NB4 (cell line): ENCODE data around the gene SH3PXD2B.

Source experiments
- DNase-seq: peaks from one replicate; pipeline ENCODE4 v3.0.0; 2010; ENCODE audit warnings: low read depth
- H3K4me3 ChIP-seq: one replicate; pipeline ENCODE4 v1.5.1; 2011; ENCODE audit warnings: mild to moderate bottlenecking, low read depth, low read length, moderate library complexity
- MYC ChIP-seq: IDR thresholded peaks from 2 replicates; pipeline ENCODE4 v1.6.1; 2011; ENCODE audit warnings: low read depth, low read length
- POLR2A ChIP-seq: IDR thresholded peaks from 2 replicates; pipeline ENCODE4 v1.6.1; 2011; ENCODE audit warnings: mild to moderate bottlenecking; ENCODE audit not compliant: insufficient read length; ENCODE audit errors: extremely low read depth
- TF ChIP-seq, protein P1 (sequence below): IDR thresholded peaks from one replicate; pipeline ENCODE4 v1.5.1; 2012; ENCODE audit warnings: low read depth, low read length
- TF ChIP-seq, protein P2 (sequence below): IDR thresholded peaks from 2 replicates; pipeline ENCODE4 v1.6.1; 2011; ENCODE audit warnings: low read depth, low read length

The SH3PXD2B gene

GRCh38 chr5:172439785-172440477, 14.4 kb downstream of the SH3PXD2B start:
- no peak overlapping the region for H3K4me3 ChIP-seq
- no peak for DNase-seq
- TF ChIP-seq, protein P1, sequence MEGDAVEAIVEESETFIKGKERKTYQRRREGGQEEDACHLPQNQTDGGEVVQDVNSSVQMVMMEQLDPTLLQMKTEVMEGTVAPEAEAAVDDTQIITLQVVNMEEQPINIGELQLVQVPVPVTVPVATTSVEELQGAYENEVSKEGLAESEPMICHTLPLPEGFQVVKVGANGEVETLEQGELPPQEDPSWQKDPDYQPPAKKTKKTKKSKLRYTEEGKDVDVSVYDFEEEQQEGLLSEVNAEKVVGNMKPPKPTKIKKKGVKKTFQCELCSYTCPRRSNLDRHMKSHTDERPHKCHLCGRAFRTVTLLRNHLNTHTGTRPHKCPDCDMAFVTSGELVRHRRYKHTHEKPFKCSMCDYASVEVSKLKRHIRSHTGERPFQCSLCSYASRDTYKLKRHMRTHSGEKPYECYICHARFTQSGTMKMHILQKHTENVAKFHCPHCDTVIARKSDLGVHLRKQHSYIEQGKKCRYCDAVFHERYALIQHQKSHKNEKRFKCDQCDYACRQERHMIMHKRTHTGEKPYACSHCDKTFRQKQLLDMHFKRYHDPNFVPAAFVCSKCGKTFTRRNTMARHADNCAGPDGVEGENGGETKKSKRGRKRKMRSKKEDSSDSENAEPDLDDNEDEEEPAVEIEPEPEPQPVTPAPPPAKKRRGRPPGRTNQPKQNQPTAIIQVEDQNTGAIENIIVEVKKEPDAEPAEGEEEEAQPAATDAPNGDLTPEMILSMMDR, result no peak
- TF ChIP-seq POLR2A (no peak), MYC (no peak)
- TF ChIP-seq, protein P2, sequence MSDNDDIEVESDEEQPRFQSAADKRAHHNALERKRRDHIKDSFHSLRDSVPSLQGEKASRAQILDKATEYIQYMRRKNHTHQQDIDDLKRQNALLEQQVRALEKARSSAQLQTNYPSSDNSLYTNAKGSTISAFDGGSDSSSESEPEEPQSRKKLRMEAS, result no peak

GRCh38 chr5:172438319-172438668, 16.0 kb downstream of the SH3PXD2B start:
- TF ChIP-seq MYC (no peak), POLR2A (no peak)
- TF ChIP-seq, protein P1, result no peak
- TF ChIP-seq, protein P2, result no peak
- H3K4me3 ChIP-seq, result no peak overlapping the region
- peak; percentile 25 for DNase-seq

GRCh38 chr5:172437445-172438318, 16.6 kb downstream of the SH3PXD2B start:
- no peak for TF ChIP-seq MYC
- TF ChIP-seq, protein P1, result no peak
- TF ChIP-seq POLR2A, result no peak
- TF ChIP-seq, protein P2, result no peak
- no peak overlapping the region for H3K4me3 ChIP-seq
- peak; percentile 43 for DNase-seq

GRCh38 chr5:172436879-172437369, 17.4 kb downstream of the SH3PXD2B start:
- no peak overlapping the region for H3K4me3 ChIP-seq
- no peak for TF ChIP-seq POLR2A
- TF ChIP-seq MYC, result no peak
- TF ChIP-seq, protein P1, result no peak
- TF ChIP-seq, protein P2, result no peak
- DNase-seq, result no peak

DNA sequence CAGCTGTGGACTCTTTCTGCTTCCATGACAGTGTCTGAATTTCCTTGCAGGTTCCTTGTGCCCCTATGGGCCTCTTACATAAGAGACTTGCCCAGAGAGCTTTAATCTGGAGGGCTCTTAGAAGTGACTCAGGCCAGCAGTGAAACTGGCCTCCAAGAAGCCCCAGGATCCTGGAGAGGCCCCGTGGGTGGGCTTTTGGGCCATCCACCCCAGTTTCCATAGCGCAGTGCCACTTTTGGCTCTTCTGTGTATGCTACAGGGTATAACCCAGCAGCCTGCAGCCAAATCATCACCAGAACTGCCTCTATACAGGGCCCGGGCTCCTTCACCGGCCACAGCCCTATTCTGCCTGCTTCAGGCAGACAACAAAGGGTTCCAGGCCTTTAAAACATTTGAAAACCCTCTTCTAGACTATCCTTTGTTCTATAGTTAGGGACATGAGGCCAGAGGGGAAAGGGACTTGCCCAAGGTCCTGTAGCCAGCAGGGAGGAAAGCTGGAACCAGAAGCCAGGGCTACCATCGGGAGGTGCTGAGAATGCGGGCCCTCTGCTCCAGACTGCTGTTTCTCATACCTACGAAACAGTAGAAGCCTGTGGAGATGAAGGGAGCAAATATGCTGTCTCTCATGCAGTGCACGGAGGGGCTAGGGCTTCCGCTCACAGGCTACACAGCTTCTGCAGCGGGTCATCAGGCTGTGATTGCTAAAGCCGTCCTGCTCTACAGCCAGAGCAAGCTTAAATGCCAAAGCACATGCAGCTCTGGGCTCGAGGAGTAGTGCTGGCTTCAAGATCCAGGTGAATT, 18.0 kb downstream of the SH3PXD2B start:
- H3K4me3 ChIP-seq, result no peak overlapping the region
- TF ChIP-seq POLR2A, result no peak
- TF ChIP-seq, protein P1, result no peak
- no peak for TF ChIP-seq MYC
- TF ChIP-seq, protein P2, result no peak
- no peak for DNase-seq
